Heart left ventricle (tissue), 13 donors: Measurements from ENCODE around the gene ARHGAP24.

Source experiments
- CTCF ChIP-seq, 12 donors: fragments of 200-600 bp; sonication (generic) in 4 of 12; IDR thresholded peaks; one replicate each; pipeline versions ENCODE4 v1.5.0 to v1.8.0; 2018 to 2022; ENCODE audit warnings: antibody characterized with exemption in 12 of 12, mild to moderate bottlenecking in 5 of 12
- POLR2A ChIP-seq, 2 donors: fragments of 450-650 bp; IDR thresholded peaks; one replicate each; pipeline ENCODE4 v1.6.1; 2017; ENCODE audit warnings: antibody characterized with exemption in 2 of 2, mild to moderate bottlenecking in 2 of 2, moderate library complexity in 2 of 2
- donor health status: ischemic (EF 13 %, LVEDD 7.1; RV severe dilation, severe dysfunction).
- donor health status: DM: no; HTN: yes; CAD: no.
- donor health status: DM: no; HTN: no; CAD: no.
- donor health status: ischemic (EF 25% LVEDD 6.9; RV normal size, moderate dysfunction).
- donor health status: ischemic (EF 25% LVEDD 5.7; RV mildly dilated, moderate dysfunction).
- donor health status: ischemic (EF 35%, LVEDD 5.7; RV mildly dilated, moderate dysfunction).
- donor health status: nonischemic (EF 11% LVEDD 7.7; RV severe dilation, severe dysfunction).
- donor health status: DM: yes; HTN: yes; CAD: no.
- donor health status: PGD.
- donor health status: ischemic (EF 29% LVEDD 5.4; RV normal size, mild dysfunction).
- donor health status: nonischemic (EF 23%, LVEDD 6.1; RV moderate dilation, normal function).

- no peak for TF ChIP-seq CTCF (IDR thresholded peaks at IDR 0.05)
- no peak for TF ChIP-seq POLR2A (IDR thresholded peaks at IDR 0.05)
Observed at GRCh38 chr4:85910985-85911384, 436.0 kb downstream of the ARHGAP24 start.
